Activated T-cell treated with anti-CD3 and anti-CD28 coated beads, Interleukin-2, amount 50 U/mL, for 4 hours (primary cell): ENCODE data around the gene DOC2A. TPM values are rescaled to one million over a fixed set of nuclear protein-coding genes. Genes with fewer than 3 reads are reported as not detected.
A peak's percentile ranks its signal among the peaks of the same experiment; 100 is the strongest.

ENCODE experiments used
- ATAC-seq, 2 donors: fragments of 200-7000 bp; cut with Tn5 transposase; one replicate each; pipeline ENCODE4 v1.10.0; 2021
- DNase-seq: peaks from one replicate; pipeline ENCODE4 v3.0.0-alpha.2; 2020
- H3K27me3 Mint-ChIP-seq: one replicate; pipeline ENCODE4 v1.8.0; 2021; ENCODE audit warnings: low read depth, mixed read lengths
- H3K36me3 Mint-ChIP-seq: one replicate; pipeline ENCODE4 v1.8.0; 2022; ENCODE audit warnings: mixed read lengths; ENCODE audit not compliant: insufficient read depth
- H3K4me1 Mint-ChIP-seq: one replicate; pipeline ENCODE4 v1.8.0; 2021; ENCODE audit warnings: low read depth, mixed read lengths
- H3K4me3 Mint-ChIP-seq: one replicate; pipeline ENCODE4 v1.8.0; 2021; ENCODE audit warnings: mild to moderate bottlenecking, moderate library complexity, mixed read lengths
- H3K9me3 Mint-ChIP-seq: one replicate; pipeline ENCODE4 v1.8.0; 2021; ENCODE audit warnings: mixed read lengths
- total RNA-seq, 3 donors: library from RNA; stranded (reverse); gene quantifications; one replicate each; pipeline ENCODE4 v1.2.1, GENCODE V29; 2021

Gene DOC2A
- total RNA-seq, 3 donors from 2014 or later, result 0.49 to 2.5 (median 1.1) TPM

DNA sequence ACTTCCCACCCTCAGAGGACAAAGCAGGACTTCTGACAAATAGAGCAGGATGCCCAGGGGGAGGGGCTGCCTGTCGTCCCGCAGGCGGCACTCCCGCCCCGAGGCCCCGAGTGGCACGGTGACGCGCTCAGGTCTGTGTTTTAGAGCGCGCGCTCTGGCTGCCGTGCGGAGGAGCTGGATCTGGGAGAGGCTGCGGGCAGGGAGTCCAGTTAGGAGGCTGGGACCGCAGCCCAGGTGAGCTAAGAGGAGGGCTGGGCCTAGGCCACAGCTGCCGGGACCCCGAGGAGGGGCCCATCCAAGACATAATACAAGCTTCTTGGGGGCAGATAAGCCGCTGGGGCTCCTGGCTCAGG is 6.4 kb downstream of the DOC2A start:
- H3K4me1 Mint-ChIP-seq, result peaks cover 3% of the 10 kb centered on the region
- no peak for ATAC-seq

GRCh38 chr16:30003670-30004423 is 7.0 kb downstream of the DOC2A start:
- no peak overlapping the region for H3K4me3 Mint-ChIP-seq
- no peaks in the 10 kb centered on the region for H3K9me3 Mint-ChIP-seq
- H3K36me3 Mint-ChIP-seq, result peaks cover 8% of the 10 kb centered on the region
- DNase-seq (no peak), ATAC-seq (no peak)
- peaks cover 4% of the 10 kb centered on the region for H3K27me3 Mint-ChIP-seq
- H3K4me1 Mint-ChIP-seq, result peaks cover 3% of the 10 kb centered on the region

More for the DNA sequence above, 6.4 kb downstream of the DOC2A start:
- no peaks in the 10 kb centered on the region for H3K9me3 Mint-ChIP-seq
- no peak for DNase-seq
- H3K27me3 Mint-ChIP-seq, result peaks cover 4% of the 10 kb centered on the region
- peaks cover 3% of the 10 kb centered on the region for H3K36me3 Mint-ChIP-seq
- no peak overlapping the region for H3K4me3 Mint-ChIP-seq

- Mint-ChIP-seq H3K9me3 (no peaks in the 10 kb centered on the region), H3K4me3 (no peak overlapping the region), H3K36me3 (peaks cover 11% of the 10 kb centered on the region), H3K4me1 (peaks cover 8% of the 10 kb centered on the region), H3K27me3 (no peaks in the 10 kb centered on the region)
- ATAC-seq (no peak), DNase-seq (no peak)
Measured at GRCh38 chr16:30002614-30003346, 8.0 kb downstream of the DOC2A start.

DNA sequence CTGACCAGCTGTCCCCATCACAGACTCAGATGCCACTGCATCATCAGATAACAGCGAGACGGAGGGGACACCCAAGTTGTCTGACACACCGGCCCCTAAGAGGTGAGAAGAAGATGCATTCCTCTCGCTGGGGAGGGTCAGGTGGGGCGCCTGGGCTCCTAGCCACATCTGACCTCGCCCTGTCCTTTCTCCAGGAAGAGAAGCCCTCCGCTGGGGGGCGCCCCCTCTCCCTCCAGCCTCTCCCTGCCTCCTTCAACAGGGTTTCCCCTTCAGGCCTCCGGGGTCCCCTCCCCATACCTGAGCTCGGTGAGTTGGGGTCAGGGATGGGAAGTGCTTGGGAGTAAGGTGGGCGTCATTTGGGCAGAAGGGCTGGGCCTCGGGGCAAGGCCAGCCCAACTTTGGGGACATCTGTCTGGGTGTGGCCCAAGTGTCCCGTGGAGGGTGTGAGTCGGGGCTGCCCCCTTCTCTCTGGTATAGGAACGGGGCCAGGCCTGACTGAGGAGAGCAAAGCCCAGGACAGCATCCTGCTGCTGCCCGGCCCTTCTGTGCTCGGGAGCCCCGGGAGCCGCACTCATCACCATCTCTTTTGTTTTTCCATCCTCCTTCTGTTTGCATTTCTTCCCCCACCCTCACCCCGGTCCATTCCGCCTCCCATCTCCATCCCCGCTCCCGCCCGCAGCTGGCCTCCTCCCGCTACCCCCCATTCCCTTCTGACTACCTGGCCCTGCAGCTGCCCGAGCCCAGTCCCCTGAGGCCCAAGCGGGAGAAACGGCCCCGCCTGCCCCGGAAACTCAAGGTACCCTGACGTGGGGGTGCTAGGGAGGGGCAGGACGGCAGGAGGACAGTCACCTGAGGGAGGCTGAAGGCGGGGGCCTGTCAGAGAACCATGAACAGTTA is 9.8 kb downstream of the DOC2A start:
- Mint-ChIP-seq H3K27me3 (no peaks in the 10 kb centered on the region), H3K4me3 (no peak overlapping the region), H3K36me3 (peaks cover 11% of the 10 kb centered on the region), H3K4me1 (peaks cover 15% of the 10 kb centered on the region), H3K9me3 (no peaks in the 10 kb centered on the region)
- ATAC-seq (no peak), DNase-seq (no peak)

- DNase-seq (no peak), ATAC-seq (no peak)
- Mint-ChIP-seq H3K27me3 (no peaks in the 10 kb centered on the region), H3K36me3 (peaks cover 11% of the 10 kb centered on the region), H3K9me3 (no peaks in the 10 kb centered on the region), H3K4me1 (peaks cover 27% of the 10 kb centered on the region), H3K4me3 (no peak overlapping the region)
Measured at GRCh38 chr16:29999605-30000004, 11.2 kb downstream of the DOC2A start.

DNA sequence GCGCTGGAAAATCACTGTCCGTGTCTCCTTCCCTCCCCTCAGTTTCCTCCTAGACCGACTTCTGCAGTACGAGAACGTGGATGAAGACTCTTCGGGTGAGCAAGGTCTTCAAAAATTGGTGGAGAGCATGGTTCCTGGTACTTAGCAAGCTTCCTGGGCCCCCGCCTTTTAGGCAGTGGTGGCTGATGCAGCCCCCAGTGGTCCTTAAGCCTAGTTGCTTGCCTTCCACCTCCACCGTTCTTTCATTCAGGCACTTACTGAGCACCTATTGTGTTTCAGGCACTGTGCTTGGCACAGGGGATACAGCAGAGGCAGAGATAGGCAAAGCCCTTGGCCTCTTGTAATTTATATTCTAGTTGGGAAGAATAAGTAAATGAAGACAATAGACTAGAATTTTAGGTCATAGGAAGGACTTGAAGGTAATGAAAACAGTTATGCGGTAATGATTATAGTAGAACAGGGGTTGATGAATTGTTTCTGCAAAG is 14.0 kb downstream of the DOC2A start:
- Mint-ChIP-seq H3K36me3 (peaks cover 21% of the 10 kb centered on the region), H3K27me3 (no peaks in the 10 kb centered on the region), H3K4me1 (peaks cover 36% of the 10 kb centered on the region), H3K4me3 (peak overlapping the region; percentile 98), H3K9me3 (no peaks in the 10 kb centered on the region)
- DNase-seq (no peak), ATAC-seq (no peak)

- peaks cover 36% of the 10 kb centered on the region for H3K4me1 Mint-ChIP-seq
- H3K27me3 Mint-ChIP-seq, result no peaks in the 10 kb centered on the region
- H3K4me3 Mint-ChIP-seq, result peak within 1 kb of the TSS; percentile 98
- peak; percentile 97 for ATAC-seq
- peaks cover 21% of the 10 kb centered on the region for H3K36me3 Mint-ChIP-seq
- H3K9me3 Mint-ChIP-seq, result no peaks in the 10 kb centered on the region
- DNase-seq, result peak; percentile 99
Measured at GRCh38 chr16:29995911-29996765, 14.7 kb downstream of the DOC2A start, which contains the start of gene INO80E. Gene INO80E (plus strand): TSS chr16:29996241. CDS start chr16:29996311, 70 bp downstream.

GRCh38 chr16:29995324-29995910 is 15.4 kb downstream of the DOC2A start, which contains the start of gene HIRIP3:
Gene HIRIP3 (minus strand): TSS chr16:29995617. CDS start chr16:29995605, 12 bp downstream.
- ATAC-seq, result peak; percentile 64 to 72
- peak within 1 kb of the TSS; percentile 98 for H3K4me3 Mint-ChIP-seq
- peaks cover 36% of the 10 kb centered on the region for H3K4me1 Mint-ChIP-seq
- DNase-seq, result peak; percentile 79
- no peaks in the 10 kb centered on the region for H3K9me3 Mint-ChIP-seq
- H3K27me3 Mint-ChIP-seq, result no peaks in the 10 kb centered on the region
- peaks cover 21% of the 10 kb centered on the region for H3K36me3 Mint-ChIP-seq

GRCh38 chr16:29994600-29995323 is 16.1 kb downstream of the DOC2A start:
- Mint-ChIP-seq H3K4me1 (peaks cover 36% of the 10 kb centered on the region), H3K4me3 (peak overlapping the region; percentile 98), H3K27me3 (no peaks in the 10 kb centered on the region), H3K36me3 (peaks cover 23% of the 10 kb centered on the region), H3K9me3 (no peaks in the 10 kb centered on the region)
- DNase-seq (peak; percentile 66), ATAC-seq (peak; percentile 47 to 59)

DNA sequence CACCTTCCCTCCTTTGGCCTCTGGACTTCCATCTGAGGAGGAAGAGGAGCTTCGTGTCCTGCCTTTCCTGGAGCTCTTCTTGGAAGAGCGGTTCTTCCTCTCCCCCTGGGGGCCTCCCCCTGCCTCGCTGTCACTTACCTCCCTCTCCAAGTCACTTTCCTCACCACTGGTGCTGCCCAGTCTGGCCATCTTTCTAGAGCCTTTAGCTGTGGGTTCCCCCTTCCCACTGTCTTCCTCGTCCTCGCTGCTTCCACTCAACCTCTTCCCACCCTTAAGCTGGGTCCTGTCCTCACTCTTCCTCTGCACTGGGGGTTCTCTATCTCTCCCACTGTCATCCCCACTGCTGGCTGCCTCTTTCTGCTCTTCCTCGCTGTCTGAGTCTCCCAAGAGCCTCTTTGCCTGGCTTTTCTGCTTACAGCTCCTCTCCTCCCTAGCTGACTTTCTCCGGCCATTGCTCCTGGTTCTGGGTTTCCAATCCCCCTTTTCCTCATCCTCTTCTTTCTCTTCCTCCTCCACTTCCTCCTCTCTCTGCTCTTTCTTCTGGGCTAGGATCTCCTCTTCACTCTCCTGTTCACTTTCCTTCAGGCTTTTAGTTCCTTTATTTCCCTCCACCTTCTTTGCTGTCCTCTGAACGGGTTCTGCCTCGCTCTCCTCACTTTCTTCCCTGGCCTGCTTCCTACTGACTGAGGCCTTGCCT is 16.8 kb downstream of the DOC2A start:
- ATAC-seq (no peak), DNase-seq (no peak)
- H3K27me3 Mint-ChIP-seq, result no peaks in the 10 kb centered on the region
- H3K36me3 Mint-ChIP-seq, result peaks cover 21% of the 10 kb centered on the region
- H3K4me3 Mint-ChIP-seq, result peak overlapping the region; percentile 98
- peaks cover 33% of the 10 kb centered on the region for H3K4me1 Mint-ChIP-seq
- no peaks in the 10 kb centered on the region for H3K9me3 Mint-ChIP-seq

GRCh38 chr16:29993191-29993902 is 17.5 kb downstream of the DOC2A start:
- H3K36me3 Mint-ChIP-seq, result peaks cover 22% of the 10 kb centered on the region
- no peaks in the 10 kb centered on the region for H3K9me3 Mint-ChIP-seq
- H3K27me3 Mint-ChIP-seq, result no peaks in the 10 kb centered on the region
- H3K4me3 Mint-ChIP-seq, result no peak overlapping the region
- ATAC-seq (no peak), DNase-seq (no peak)
- peaks cover 32% of the 10 kb centered on the region for H3K4me1 Mint-ChIP-seq
